Glomerular endothelial cell (primary cell): ENCODE data around the gene RIGI. TPM values are rescaled to one million over a fixed set of nuclear protein-coding genes. Genes with fewer than 3 reads are reported as not detected.
"Not testable (repeated sequence)": the region's sequence is repeated elsewhere in the genome, so short reads cannot be mapped to it uniquely, and the experiment has no call there.

Experiments
- DNase-seq: peaks from one replicate; pipeline ENCODE4 v3.0.0-alpha.2; 2011; ENCODE audit warnings: low read depth, low spot score; ENCODE audit errors: extremely low read depth
- total RNA-seq: library from RNA; depleted of rRNA; stranded (reverse); fragments of >200 nt; gene quantifications from 2 replicates; pipeline ENCODE4 v1.2.3, GENCODE V29; 2015

Gene RIGI
- total RNA-seq = 32.3 and 37.9 TPM in 2 replicates

DNA sequence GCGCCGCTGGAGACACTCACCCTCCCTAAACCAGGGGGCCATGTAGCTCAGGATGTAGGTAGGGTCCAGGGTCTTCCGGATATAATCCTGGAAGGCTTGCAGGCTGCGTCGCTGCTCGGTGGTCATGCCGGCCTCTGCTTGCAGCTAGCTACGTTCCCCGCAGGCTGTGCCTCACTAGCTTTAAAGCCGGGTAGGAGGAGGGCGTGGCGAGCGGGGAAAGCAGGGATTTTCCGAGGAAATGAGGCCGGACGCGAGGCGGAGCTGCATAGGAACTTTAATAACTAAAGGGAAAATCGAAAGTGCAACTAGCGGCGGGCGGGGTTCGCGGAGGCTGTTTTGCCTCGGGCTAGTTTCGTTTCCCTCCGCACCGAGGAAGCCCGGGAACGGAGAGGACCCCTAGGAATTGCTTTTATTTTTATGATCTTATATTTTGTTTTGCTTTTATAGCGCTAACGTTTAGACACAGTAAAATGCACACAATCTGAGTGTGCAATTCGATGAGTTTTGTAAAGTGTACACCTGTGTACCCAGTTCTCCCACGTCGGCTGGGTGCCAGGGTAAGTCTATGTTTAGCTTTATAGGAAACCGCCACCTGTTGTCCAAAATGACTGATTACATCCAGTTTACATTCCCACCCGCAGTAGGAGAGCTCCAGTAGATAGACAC, at the start of gene RIGI:
Gene RIGI, minus strand, starts transcription at position 156 of the 666 bp plus-strand sequence. Its CDS starts 30 bp downstream, at position 126.
- peak; percentile 76 for DNase-seq

DNA sequence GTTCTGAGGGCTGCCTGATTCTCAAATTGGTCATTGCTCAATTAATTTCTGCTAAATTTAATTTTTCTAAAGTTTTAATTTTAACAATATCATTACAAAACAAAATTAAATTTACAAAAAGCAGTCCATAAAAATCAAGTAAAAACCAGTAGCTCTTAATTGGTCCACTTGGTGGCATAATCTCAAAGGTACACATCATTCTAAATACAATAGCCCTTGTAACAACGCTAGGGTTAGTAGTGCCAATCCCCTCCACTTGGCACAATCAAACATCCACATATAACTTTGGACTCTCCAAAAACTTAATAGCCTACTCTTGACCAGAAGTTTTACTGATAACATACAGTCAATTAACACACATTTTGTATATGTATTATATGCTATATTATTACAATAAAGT, 48.9 kb upstream of the RIGI start:
- no peak for DNase-seq

GRCh38 chr9:32573821-32574220, 47.8 kb upstream of the RIGI start:
- no peak for DNase-seq

DNA sequence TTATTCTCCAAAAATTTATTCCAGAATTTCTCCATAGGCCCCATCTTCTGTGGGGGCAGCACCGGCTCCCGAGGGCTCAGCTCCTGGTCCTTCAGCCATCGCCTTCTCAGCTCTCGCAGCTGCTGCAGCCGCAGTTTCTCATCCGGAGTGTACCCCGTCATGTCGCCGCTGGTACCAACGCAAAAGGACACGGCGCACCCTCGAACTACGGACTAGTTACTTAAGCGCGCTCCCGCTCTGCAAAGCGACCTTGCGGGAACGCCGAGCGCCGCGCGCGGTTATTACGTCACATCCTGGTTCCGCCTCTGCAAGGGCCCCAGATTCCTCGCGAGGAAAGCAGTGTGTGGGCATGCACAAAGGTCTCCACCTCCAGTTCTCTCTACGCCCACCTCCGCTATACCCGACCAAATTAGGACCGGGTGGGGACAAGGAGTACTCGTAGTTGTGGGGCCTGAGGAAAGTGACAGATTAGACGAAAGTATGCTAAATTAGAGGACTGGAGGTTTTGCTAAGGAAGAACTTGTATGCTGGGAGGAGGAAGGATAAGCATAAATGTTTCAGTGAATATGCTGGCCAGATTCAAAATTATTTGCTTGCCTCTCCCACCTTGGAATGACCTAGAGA, 47.0 kb upstream of the RIGI start, which contains the start of gene NDUFB6:
Gene NDUFB6, minus strand, starts transcription at position 260 of the 624 bp plus-strand sequence. Its CDS starts 99 bp downstream, at position 161.
- no peak for DNase-seq

DNA sequence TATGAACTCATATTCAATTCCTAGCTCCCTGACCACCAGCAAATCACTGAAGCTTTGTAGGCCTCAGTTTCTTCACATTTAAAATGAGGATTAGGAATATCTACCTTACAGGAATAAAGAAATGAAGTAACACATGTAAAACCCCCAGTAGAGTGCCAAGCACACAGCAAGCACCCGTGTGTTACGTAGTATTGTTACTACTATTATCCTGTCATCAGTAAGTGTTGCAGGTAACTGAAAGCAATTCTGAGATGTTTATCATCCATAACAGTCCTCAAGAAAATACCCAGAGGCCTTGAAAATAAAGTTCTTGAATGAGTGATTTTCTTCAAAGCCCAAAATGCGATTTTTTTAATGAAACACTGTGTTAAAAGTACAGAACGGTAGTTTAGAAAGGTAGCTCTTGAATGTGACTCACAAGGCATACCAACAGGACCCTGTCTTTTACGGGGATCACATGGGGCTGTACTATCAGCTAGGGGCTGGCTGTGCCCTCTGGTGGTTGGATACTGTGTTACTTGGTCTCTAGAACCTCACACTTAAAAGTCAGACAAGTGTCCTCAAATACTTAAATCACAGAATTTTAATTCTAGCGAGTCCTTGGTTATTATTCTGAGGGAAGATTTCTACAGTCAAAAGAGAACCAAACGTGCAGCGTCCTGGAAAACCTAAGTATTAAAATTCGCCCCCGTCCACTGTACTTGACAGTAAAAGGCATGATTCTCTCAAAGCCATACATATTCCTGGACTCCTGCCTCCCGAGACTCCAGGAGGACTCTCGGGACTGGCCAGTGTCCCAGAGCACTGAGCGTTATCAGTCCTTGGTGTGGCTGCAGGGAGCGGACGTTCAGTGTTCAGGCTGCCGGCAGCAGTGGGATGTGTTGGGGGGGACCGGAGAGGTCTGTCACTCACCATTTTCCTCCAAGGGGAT, 46.2 kb upstream of the RIGI start:
- no peak for DNase-seq

DNA sequence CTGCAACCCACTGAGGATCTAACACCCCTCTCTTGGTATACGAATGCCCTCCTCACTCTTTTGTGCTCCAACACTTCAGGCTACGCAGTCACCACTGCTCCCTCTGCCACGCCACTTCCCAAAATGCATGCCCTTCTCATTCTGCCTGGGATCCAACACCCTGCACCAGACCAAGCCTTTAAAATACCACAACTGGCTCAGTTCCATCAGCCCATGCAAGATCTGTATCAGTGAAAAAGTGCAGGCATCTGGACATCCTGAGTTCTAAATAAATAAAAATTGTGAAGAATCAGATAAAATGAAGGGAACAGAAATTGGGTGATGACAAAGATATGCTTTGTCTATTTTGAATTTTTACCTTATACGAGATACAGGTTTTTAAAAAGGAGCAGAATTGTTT, 44.3 kb upstream of the RIGI start:
- no peak for DNase-seq

GRCh38 chr9:32566770-32567169, 40.8 kb upstream of the RIGI start:
- DNase-seq = no peak

DNA sequence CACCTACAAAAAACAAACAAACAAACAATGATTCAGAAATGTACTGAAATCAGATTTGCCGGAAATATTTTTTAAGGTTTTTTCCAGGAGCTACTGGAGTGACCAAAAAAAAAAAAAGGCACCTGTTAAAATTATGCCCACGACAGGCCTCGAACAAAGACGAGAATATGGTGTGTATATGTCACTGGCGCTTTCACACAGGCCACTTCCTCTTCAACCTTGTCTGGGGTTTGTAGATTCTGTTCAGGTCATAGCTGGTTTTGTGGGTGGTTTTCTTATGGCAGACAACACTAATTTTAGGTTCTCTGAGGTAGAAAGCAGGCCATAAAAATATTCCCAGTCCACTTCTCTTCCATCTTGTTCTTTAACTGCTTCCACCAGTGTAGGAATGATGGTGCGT, 40.0 kb upstream of the RIGI start:
- no peak for DNase-seq

GRCh38 chr9:32558408-32558934, 32.5 kb upstream of the RIGI start:
- DNase-seq = no peak

DNA sequence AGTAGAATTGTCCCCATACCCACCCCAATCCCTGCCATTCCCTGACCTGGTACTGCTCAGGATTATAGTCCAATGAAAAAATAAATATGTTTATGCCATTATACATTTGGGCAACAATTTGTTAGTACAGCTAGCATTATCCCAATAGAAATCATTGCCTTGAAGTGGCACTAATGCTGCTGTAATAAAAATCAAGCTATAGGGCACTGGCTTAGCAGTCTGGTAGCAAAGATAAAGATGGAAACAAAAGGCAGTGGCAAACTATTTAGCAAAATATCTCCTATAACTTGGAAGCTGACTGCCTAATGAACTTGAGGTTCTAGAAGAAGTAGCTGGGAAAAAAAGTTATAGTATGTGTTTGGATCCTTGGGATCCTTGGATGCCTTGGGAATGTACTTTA, 28.6 kb upstream of the RIGI start:
- DNase-seq = no peak

- no peak for DNase-seq
These were observed 28.1 kb upstream of the RIGI start for GRCh38 chr9:32554107-32554506.

DNA sequence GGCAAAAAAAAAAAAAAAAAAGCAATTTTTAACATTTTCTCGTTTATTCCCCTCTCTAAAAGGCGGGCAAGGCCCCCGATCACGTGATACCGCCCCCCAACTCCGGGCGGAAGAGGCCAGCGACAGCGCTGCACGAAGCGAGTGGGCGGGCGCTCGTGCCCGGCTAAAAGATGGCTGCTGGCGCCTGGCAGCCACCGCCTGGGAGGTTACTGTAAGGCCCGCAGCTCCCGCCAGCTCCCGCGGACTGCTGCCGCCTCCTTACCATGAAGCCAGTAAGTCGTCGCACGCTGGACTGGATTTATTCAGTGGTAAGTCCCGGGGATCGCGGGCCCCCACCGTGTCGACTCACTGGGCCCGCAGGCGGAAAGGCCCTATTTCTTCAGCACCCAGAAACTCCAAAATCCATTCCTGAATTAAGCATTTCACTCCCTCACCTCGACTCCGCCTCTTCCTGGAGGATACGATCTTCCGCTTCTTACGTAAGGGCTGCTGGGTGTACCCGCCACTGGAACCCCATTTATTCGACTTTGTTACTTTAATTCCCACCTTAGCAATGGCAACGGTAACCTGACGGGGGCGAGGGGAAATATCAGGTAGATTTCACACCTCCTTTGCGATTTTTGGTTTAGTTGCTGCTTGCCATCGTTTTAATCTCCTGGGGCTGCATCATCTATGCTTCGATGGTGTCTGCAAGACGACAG, 26.3 kb upstream of the RIGI start, which contains the start of the genes SMIM27 and TOPORS:
Gene SMIM27, plus strand, starts transcription at position 156 of the 701 bp plus-strand sequence. Its CDS starts 108 bp downstream, at position 264.
Gene TOPORS, minus strand, starts transcription at position 415 of the 701 bp plus-strand sequence. Its CDS starts 150 bp downstream, at position 265.
- DNase-seq = no peak

GRCh38 chr9:32551276-32552051, 25.5 kb upstream of the RIGI start:
- no peak for DNase-seq

DNA sequence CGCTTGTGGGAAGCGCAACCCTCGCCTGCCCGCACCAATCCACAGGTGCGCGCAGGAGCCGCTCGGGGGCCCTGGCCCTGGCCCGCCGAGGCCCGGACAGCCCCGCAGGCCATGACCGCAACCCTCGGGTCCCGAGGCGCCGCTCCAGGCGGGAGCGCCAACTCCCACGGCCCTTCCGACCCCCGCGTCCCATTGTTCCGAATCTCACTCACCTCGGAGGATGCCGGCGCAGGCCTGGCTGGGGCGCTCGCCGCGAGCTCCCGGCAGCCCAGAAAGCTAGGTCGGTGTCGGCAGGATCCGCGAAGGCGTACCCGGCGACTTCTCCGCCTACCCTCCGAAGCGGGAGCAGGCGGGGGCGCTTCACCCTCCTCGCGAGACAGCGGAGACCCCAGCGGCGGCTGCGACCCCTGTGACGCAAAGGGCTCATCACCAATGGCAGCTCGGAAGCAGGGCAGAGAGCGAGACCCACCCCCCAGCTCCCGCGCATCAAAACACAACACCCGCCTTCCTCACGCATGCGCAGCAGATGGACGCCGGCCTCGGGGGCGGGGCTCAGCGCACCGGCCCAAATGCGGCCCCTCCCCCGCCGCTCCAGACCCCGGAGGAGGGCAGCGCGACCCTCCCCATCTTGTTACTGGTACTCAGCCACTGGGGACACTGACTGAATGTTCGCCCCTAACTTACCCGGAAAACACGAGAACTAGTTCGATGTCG, 24.7 kb upstream of the RIGI start:
- DNase-seq = no peak

GRCh38 chr9:32550150-32550561, 24.2 kb upstream of the RIGI start:
- DNase-seq = no peak

GRCh38 chr9:32548213-32548612, 22.2 kb upstream of the RIGI start:
- DNase-seq = not testable (repeated sequence)

- no peak for DNase-seq
These were observed 19.9 kb upstream of the RIGI start for GRCh38 chr9:32545884-32546283.

DNA sequence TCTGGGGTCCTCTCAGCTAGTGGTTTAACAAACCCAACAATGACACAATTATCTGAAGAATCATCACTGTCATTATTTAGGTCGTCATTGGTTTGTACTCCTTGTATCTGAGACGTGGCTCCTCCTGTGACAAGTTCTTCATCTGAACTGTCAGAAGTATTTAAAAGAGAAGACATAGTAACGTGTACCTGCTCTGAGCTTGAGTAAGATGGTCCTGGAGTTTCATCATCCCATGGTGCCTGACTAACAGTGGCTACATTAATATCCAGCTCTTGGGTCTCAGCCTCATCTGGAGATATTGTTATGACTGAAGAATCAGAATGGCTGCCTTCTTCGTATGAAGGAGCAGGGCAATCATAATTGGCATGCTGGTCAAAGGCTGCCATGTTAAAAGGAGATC, 17.1 kb upstream of the RIGI start:
- DNase-seq = no peak

- DNase-seq = no peak
These were observed 7.8 kb upstream of the RIGI start for GRCh38 chr9:32533816-32534215.
